GM19324 (cell line): ENCODE measurements around the gene RXRA.

Source experiments
- ATAC-seq: cut with Tn5 transposase; IDR thresholded peaks from one replicate; pipeline ENCODE4 v1.9.1; 2021; ENCODE audit warnings: mild to moderate bottlenecking, moderate library complexity; ENCODE audit not compliant: unreplicated experiment, low FRiP score

Gene RXRA

DNA sequence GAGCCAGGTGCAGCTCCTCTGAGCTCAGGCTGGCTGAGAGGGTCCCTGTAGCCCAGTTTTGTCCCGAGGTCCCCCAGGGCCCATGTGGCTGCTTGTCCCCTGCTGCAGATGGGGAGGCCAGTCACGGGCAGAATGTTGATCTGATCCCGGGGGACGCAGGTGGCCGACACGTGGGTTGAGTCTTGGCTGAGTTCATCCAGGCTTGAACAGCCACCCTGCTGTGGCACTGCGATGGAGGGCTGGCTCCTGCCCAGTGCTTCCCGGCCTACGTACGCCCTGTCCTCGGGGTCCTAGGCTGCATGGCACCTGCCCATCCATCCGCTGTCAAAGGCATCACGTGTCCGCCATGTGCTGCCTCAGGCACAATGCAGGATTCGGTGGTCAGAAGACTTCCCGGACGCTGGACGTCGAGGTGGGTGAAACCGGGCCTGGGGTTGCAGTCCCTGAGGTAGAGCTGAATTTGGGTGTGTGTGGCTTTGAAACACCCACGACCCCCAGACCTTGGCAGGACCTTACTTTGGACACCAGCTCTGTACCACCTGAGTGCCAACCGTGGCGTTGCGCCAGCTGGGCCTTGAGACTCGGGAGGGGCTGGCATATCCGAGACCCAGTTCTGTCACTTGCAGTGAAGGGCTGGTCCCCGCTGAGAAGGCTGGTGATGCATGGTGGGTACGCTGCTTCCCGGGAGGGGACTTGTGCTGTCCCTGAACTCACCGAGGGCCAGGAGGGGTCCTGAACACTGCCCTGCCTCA lies 22.3 kb downstream of the RXRA start:
- ATAC-seq: no peak

GRCh38 chr9:134349936-134350335 lies 23.7 kb downstream of the RXRA start:
- ATAC-seq: no peak

DNA sequence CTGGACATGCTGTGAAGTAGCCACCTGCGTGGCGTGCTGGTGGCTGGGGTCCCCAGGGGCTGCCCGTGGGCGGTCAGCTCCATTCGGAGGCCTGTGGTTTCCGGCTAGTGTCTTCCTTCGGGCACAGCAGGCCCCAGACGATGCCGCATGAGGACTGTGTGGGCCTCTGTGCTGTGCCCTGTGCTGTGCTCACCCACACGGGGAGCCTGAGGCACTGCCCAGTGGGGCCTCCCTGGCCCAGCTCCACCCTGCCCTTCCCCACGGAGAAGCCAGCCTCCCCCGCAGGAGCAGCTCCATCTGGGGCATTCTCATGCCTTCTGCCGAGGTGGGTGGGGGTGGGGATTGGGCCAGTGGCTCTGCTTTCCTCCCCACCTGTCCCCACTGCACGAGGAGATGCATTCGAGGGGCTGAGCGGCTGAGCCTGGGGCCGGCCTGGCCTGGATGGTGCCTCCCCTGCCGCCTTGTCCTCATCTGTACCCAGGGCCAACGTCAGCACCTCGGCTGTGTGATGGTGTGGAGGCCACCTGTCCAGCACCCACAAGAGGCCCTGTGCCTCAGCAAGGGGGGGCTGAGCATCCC lies 24.2 kb downstream of the RXRA start:
- no peak for ATAC-seq

DNA sequence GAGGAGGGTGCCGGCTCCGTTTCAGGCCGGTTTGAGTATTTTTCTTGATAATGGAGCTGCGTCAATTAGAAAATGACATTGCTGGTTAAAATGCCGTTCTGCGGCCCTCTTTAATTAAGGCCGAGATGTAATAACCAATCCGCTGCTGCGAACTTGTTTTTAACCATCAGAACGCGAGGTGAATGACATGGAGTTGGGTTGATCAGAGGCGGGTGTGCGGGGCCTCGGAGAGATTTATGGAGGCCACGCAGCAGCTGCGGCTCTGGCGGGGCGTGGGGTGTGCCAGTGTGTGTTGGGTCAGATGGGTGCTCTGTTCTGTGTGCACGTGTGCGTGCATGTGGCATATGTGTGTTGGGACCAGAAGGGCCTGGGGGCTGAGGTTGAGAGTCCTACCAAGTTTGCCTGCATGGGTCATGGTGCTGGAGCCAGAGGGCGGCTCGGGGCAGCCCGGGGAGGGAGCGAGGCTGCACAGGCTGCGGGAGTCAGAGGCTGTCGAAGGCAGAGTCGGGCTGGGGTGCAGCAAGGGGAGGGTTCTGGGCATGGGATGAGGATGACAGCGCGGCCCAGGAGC lies 25.4 kb downstream of the RXRA start:
- ATAC-seq: no peak

- no peak for ATAC-seq
These were observed 26.1 kb downstream of the RXRA start for GRCh38 chr9:134352247-134352933.

- no peak for ATAC-seq
These were observed 27.3 kb downstream of the RXRA start for GRCh38 chr9:134353539-134353938.

GRCh38 chr9:134355158-134355557 lies 28.9 kb downstream of the RXRA start:
- no peak for ATAC-seq

GRCh38 chr9:134355561-134356279 lies 29.5 kb downstream of the RXRA start:
- ATAC-seq: no peak

GRCh38 chr9:134356496-134357470 lies 30.5 kb downstream of the RXRA start:
- ATAC-seq: no peak

DNA sequence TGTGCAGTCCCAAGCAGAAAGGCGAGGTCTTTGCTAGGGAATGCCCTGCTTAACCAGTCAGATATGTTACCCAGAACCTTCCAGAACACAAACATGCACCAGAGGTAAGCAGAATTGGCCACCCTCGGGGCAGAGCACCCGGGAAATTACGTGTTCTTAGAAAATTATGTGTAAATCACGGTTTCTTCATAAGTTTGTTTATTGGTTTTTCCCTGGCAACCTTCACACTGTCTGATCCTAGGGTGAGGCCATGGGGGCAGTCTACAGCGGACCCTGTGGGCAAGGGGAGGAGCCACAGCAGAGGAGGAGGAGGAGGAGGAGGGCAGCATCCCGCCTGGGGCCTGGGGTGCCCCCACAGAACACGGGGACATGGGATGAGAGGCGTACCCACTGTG lies 31.4 kb downstream of the RXRA start:
- no peak for ATAC-seq

DNA sequence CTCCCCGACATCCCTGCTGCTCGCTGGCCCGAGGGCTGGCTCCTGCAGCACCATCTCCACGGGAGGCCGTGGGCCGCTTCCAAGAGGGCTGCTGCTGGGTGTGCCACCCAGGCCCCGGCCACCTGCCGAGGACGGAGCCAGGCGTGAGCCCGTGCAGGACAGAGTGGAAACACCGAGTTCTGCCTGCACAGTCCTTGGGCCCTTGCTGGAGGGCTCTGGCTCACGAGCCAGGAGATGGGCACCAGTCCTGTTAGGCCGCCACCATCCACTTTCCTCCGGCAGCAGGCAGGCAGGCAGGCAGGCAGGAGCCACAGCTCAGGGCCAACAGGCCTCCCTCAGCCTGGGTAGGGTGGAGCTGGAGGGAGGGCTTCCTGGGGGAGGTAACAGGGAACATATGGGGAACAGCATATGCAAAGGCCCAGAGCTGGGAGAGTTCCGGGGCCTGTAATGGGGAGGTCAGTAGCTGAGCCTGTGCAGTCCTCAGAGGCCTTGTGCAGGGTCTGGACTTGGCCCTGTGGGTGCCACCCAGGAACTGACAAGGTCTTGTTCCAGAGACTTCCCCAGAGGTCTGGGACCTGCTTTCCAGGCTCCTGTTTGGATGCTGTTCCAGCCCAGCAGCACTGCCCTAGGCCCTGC lies 31.9 kb downstream of the RXRA start:
- ATAC-seq: no peak

DNA sequence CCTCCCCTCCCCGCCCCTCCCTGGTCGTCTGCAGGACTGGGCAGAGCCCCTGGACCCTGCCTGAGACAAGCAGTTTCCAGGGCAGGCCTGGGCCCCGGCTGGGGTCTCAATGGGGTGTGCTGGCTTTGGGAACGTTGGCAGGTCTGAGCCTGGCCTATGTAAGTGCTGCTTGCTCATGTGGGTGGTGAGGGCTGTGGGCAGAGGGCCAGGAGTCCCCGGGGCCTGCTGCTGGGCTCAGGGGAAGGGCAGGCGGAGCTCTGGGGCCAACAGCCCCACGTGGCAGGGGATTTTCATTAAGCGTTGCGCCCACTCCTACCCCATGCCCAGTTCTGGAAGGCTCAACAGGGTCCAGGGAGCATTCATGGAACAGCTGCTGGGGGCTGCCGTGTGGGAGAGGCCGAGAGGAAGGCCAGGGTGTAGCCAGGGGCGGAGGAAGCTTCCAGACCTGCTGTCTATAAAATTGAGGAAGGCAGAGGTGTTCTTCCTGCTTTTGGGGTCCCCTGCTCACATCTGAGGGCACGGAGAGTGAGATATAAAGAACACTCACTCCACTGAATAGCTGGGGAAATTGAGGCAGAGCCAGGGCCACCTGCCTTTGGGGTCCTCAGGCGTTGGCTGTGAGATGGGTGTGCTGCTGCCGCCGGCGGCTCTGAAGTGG lies 32.5 kb downstream of the RXRA start:
- no peak for ATAC-seq

DNA sequence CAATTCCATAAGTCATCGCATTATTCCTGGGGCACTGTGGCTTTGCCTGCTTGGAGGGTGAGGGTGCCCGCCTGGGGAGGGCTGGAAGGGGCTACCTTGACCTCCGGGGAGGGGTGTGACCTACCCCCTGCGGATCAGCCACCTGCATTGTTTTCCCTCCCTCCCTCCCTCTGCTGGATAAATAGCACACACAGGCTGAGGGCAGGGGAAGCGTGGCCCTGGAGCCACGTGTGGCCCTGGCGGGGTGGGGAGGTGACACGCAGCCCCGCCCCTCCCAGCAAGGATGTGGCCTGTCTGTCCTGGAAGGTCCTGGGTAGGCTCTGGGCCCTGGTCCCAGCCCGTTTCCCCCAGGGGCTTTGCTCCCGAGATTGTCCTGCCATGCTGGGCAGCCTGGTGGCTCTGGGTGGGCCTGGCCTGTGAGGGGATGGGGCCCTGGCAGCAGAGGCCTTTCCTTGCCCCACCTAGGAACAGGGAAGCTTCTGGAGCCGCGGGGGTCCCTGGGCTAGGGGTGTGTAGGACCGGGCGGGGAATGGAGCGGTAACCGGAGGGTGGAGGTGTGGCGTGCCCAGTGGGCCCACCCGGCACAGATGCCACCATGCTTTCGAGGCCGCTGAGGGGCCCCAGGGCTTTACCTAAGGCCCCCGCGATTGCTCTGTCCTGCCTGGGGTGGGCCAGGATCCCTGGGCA lies 33.4 kb downstream of the RXRA start:
- no peak for ATAC-seq

DNA sequence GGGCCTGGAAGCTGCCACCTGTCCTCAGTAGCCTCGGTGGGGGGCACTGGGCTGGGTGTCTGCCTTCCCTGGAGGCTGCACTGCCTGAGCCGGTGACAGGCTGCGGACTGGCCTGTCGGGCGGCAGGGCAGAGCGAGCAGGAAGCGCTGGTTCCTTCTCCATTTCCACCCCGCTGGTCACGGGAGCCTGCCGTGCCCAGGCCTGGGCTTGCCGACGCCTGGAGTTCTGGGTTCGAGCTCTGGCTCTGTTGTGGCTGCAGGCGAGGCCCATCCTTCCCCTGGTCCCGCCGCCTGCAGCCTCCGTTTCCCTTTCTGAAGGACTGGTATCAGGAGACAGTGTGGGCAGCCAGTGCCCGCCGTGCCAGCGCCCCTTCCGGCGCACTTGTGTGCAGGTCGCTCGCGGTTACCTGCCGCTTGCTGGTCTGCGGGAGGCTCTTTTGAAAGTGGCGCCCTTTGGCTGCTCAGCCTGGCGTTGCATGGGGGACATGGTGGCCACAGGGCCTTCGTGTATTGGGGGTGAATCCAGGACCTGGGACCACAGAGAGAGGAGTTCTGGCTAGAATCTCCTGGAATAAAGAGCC lies 34.0 kb downstream of the RXRA start:
- no peak for ATAC-seq

DNA sequence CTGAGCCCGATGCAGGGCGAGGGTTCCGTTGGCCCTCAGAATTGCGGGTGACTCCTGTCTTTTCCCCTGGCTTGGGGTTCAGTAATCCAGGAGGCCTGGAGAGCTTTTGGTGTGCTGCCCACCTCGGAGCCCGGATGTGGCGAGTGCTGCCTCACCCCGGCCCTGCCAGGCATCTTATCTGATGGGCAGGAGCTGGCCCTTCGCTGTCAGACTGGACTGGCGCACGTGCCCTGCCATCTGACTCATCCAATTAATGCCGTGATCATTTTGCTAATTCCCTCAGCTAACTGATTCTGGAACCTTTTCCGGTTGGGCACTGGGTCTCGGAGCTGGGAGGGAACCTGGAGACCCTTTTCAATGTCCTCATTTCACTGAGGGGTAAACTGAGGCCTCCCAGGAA lies 34.6 kb downstream of the RXRA start:
- no peak for ATAC-seq

GRCh38 chr9:134361426-134361825 lies 35.2 kb downstream of the RXRA start:
- ATAC-seq: no peak

DNA sequence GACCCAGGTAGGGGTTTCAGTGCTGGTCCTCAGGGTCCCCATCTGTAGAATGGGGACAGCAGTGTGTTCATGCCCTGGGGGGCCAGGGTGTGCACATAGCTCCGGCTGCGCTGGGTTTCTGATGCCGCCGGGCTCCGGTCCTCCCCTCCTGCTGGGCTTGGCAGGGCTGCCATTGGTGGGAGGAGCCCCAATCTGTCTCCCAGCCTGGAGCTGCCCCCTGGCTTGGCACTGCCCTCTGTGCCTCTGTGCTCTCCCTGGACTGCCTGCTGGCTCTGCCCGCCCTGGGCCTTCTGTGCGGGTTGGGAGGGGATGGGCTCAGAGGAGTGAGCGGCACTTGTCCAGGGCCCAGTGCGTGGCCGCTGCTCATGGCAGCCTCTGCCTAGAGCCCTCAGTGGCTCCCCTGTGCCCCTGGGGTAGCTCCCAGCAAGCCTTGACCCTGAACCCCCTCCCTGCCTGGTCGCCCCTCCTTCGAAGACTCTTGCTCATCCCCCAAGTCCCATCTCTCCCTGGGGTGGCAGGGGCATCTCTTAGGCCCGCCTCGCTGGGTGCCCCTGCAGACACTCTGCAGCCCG lies 35.7 kb downstream of the RXRA start:
- ATAC-seq: no peak

GRCh38 chr9:134363450-134363849 lies 37.2 kb downstream of the RXRA start:
- no peak for ATAC-seq
